KOPT-K1 (cell line): ENCODE measurements around the gene RIPOR1.

Experiments used
- H3K27ac ChIP-seq: fragments of 200-600 bp; sonication (generic); 2 replicates; pipeline ENCODE4 v1.5.1; 2016; ENCODE audit warnings: antibody characterized with exemption, mild to moderate bottlenecking, low read depth, low read length; ENCODE audit not compliant: poor library complexity, severe bottlenecking
- H3K36me3 ChIP-seq: fragments of 200-600 bp; sonication (generic); 2 replicates; pipeline ENCODE4 v1.5.1; 2017; ENCODE audit warnings: antibody characterized with exemption, mild to moderate bottlenecking, low read length, moderate library complexity; ENCODE audit not compliant: insufficient read depth
- H3K9me3 ChIP-seq: fragments of 200-600 bp; sonication (generic); 2 replicates; pipeline ENCODE4 v1.5.1; 2017; ENCODE audit warnings: antibody characterized with exemption, low read length, mild to moderate bottlenecking; ENCODE audit not compliant: insufficient read depth, poor library complexity, severe bottlenecking

RIPOR1 gene

GRCh38 chr16:67541391-67542263, 13.0 kb downstream of the RIPOR1 start:
- Histone ChIP-seq H3K27ac (peak overlapping the region; percentile 32), H3K36me3 (peaks cover 61% of the 10 kb centered on the region), H3K9me3 (no peaks in the 10 kb centered on the region)

- H3K9me3 ChIP-seq = no peaks in the 10 kb centered on the region
- peak overlapping the region; percentile 32 for H3K27ac ChIP-seq
- peaks cover 61% of the 10 kb centered on the region for H3K36me3 ChIP-seq
Measured at GRCh38 chr16:67542464-67542863, 13.8 kb downstream of the RIPOR1 start.

GRCh38 chr16:67543036-67543435, 14.4 kb downstream of the RIPOR1 start:
- H3K36me3 ChIP-seq = peaks cover 61% of the 10 kb centered on the region
- no peaks in the 10 kb centered on the region for H3K9me3 ChIP-seq
- peak overlapping the region; percentile 8 for H3K27ac ChIP-seq

GRCh38 chr16:67543582-67543981, 15.0 kb downstream of the RIPOR1 start:
- Histone ChIP-seq H3K27ac (peak overlapping the region; percentile 8), H3K36me3 (peaks cover 61% of the 10 kb centered on the region), H3K9me3 (no peaks in the 10 kb centered on the region)

GRCh38 chr16:67544329-67544841, 15.8 kb downstream of the RIPOR1 start:
- Histone ChIP-seq H3K36me3 (peaks cover 59% of the 10 kb centered on the region), H3K27ac (peak overlapping the region; percentile 99), H3K9me3 (no peaks in the 10 kb centered on the region)

GRCh38 chr16:67544844-67545664, 16.4 kb downstream of the RIPOR1 start:
- Histone ChIP-seq H3K9me3 (no peaks in the 10 kb centered on the region), H3K36me3 (peaks cover 52% of the 10 kb centered on the region), H3K27ac (peak overlapping the region; percentile 99)

GRCh38 chr16:67545665-67546024, 17.0 kb downstream of the RIPOR1 start:
- peaks cover 46% of the 10 kb centered on the region for H3K36me3 ChIP-seq
- H3K27ac ChIP-seq = peak overlapping the region; percentile 99
- H3K9me3 ChIP-seq = no peaks in the 10 kb centered on the region

- Histone ChIP-seq H3K36me3 (peaks cover 42% of the 10 kb centered on the region), H3K9me3 (no peaks in the 10 kb centered on the region), H3K27ac (peak overlapping the region; percentile 99)
Measured at GRCh38 chr16:67546091-67546501, 17.5 kb downstream of the RIPOR1 start.

- Histone ChIP-seq H3K36me3 (peaks cover 34% of the 10 kb centered on the region; the same call in 1 of the 2 replicates), H3K27ac (peak overlapping the region; percentile 99), H3K9me3 (no peaks in the 10 kb centered on the region)
Measured at GRCh38 chr16:67546761-67547422, 18.3 kb downstream of the RIPOR1 start.

GRCh38 chr16:67547423-67548264, 19.0 kb downstream of the RIPOR1 start:
- peaks cover 28% of the 10 kb centered on the region; the same call in 1 of the 2 replicates for H3K36me3 ChIP-seq
- no peaks in the 10 kb centered on the region for H3K9me3 ChIP-seq
- H3K27ac ChIP-seq = peak overlapping the region; percentile 99

- Histone ChIP-seq H3K27ac (peak overlapping the region; percentile 99), H3K9me3 (no peaks in the 10 kb centered on the region), H3K36me3 (peaks cover 22% of the 10 kb centered on the region; the same call in 1 of the 2 replicates)
Measured at GRCh38 chr16:67548265-67549126, 19.9 kb downstream of the RIPOR1 start.

- peak overlapping the region; percentile 99 for H3K27ac ChIP-seq
- H3K36me3 ChIP-seq = peaks cover 19% of the 10 kb centered on the region; the same call in 1 of the 2 replicates
- no peaks in the 10 kb centered on the region for H3K9me3 ChIP-seq
Measured at GRCh38 chr16:67549240-67549639, 20.6 kb downstream of the RIPOR1 start.

- H3K9me3 ChIP-seq = no peaks in the 10 kb centered on the region
- peaks cover 14% of the 10 kb centered on the region; the same call in 1 of the 2 replicates for H3K36me3 ChIP-seq
Measured at GRCh38 chr16:67549936-67550335, 21.3 kb downstream of the RIPOR1 start.

More at GRCh38 chr16:67549936-67550335, 21.3 kb downstream of the RIPOR1 start:
- H3K27ac ChIP-seq = peak overlapping the region; percentile 99
